HG02571 (cell line): ENCODE data around the gene C2orf81.

Experiments used
- ATAC-seq: cut with Tn5 transposase; IDR thresholded peaks from one replicate; pipeline ENCODE4 v1.9.1; 2021; ENCODE audit warnings: mild to moderate bottlenecking, moderate library complexity; ENCODE audit not compliant: unreplicated experiment

The C2orf81 gene

DNA sequence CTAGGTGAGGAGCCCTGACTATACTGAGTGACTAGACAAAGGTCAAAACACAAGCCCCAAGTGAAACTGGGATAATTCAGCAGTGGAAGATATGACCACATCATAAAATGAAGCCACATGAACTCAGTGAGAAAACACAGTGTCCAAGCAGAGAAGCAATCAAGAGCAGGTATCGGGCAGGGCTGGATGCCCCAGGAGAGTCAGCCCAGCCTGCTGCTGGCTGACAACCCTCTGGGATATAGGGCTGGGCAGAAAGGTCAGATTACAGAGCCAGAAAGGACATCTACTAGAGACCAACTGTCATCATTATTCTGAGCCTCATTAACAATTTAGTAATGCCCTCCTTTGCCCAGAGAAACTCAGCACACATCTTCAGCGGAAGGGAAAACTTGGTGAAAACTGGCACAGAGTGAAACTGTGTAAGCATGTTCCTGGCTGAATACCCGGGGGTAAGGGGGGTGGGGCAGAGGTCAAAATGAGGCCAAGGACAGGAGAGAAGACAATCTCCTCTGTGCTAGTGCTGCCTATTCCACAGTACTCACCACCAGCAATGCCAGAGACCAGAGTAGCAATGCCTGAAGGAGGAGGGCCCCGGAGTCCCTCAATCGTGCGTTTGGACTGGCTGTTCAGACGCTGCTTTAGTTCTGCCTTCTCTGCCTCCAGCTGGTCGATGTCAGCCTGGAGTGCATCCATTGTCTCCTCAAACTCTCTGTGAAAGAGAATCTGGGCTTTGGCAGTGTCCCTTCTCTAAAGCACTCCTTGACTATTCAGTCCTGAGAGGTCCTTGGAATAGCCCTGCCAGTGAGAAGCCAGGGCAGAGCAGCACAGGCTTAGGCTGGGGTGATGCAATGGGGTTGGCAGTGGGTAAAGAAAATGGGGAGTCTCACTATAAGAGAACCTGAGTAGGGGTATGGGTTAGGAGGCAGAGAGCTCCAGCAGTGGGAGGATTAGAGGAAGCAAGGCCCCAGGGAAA, 56.6 kb downstream of the C2orf81 start:
- no peak for ATAC-seq
